Mucosa of rectum (tissue), 2 donors: ENCODE data around the gene RNF14.

Source experiments
- H3K27ac ChIP-seq, 2 donors: one replicate each; pipeline ENCODE4 v1.7.0; 2013; ENCODE audit warnings: inconsistent platforms in 2 of 2, low read depth in 2 of 2, low read length in 2 of 2
- H3K27me3 ChIP-seq, 2 donors: one replicate each; pipeline ENCODE4 v1.7.0; 2013; ENCODE audit warnings: low read length in 2 of 2; ENCODE audit not compliant: control insufficient read depth in 2 of 2, insufficient read depth in 2 of 2
- H3K36me3 ChIP-seq, 2 donors: one replicate each; pipeline ENCODE4 v1.7.0; 2013; ENCODE audit warnings: low read length in 2 of 2; ENCODE audit not compliant: control insufficient read depth in 2 of 2, insufficient read depth in 2 of 2
- H3K4me1 ChIP-seq, 2 donors: one replicate each; pipeline ENCODE4 v1.7.0; 2013; ENCODE audit warnings: low read length in 2 of 2, mild to moderate bottlenecking in 1 of 2; ENCODE audit not compliant: control insufficient read depth in 2 of 2, insufficient read depth in 2 of 2
- H3K4me3 ChIP-seq, 2 donors: one replicate each; pipeline ENCODE4 v1.7.0; 2013; ENCODE audit warnings: low read length in 2 of 2
- H3K9ac ChIP-seq, 2 donors: one replicate each; pipeline ENCODE4 v1.7.0; 2013; ENCODE audit warnings: low read length in 2 of 2, low read depth in 1 of 2, mild to moderate bottlenecking in 1 of 2
- H3K9me3 ChIP-seq, 2 donors: one replicate each; pipeline ENCODE4 v1.7.0; 2013; ENCODE audit warnings: low read length in 2 of 2; ENCODE audit not compliant: control insufficient read depth in 2 of 2
- donor health status: healthy.
- donor health status: Normal muscosa, but diverticular disease.

The RNF14 gene

DNA sequence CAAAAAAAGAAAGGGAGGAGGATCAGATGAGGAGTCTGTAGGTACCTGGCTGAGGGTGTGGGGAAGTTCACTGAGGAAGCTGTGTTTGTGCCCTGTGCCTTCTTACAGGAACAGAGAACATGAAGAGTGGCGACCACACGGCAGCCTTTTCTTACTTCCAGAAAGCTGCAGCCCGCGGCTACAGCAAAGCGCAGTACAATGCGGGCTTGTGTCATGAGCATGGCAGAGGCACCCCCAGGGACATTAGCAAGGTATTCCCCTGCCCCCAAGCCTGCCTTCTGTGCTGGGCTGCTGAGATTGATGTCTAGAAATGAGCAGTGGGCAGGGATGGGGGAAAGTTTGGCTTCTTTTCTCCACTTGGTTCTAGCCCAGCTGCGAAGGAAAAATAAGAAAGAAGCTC, 35.8 kb upstream of the RNF14 start:
- Histone ChIP-seq H3K4me3 (no peak overlapping the region), H3K27ac (no peak overlapping the region), H3K4me1 (no peaks in the 10 kb centered on the region), H3K9me3 (no peaks in the 10 kb centered on the region), H3K9ac (no peak overlapping the region), H3K27me3 (no peaks in the 10 kb centered on the region), H3K36me3 (peaks cover 76 to 85% of the 10 kb centered on the region in 2 donors)

DNA sequence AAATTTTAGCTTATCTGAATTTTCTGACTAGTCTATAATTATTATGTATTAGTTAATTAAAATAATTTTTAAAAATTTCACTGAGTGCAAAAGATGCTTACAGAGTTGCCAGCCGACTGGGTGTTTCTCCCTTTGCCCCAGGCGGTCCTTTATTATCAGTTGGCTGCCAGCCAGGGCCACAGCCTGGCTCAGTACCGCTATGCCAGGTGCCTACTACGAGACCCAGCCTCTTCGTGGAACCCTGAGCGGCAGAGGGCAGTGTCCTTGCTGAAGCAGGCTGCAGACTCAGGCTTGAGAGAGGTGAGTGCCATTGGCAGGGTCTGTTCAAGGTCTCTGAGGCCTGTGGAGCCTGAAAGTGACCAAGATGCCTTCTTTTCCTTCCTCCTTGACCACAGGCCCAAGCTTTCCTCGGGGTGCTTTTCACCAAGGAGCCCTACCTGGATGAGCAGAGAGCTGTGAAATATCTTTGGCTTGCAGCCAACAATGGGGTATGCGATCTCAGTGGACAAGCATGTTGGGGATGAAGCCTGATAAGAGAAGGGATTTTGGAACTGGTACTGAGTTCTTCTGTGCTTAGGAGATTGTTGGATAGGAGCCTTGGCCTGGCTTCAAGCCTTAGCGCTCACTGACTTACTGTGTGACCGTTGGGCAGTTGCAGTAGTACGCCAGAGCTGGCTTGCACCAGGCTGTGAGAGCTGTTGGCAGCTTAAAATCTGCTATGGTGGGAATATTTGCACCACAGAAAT, 34.6 kb upstream of the RNF14 start:
- Histone ChIP-seq H3K9ac (no peak overlapping the region), H3K27ac (no peak overlapping the region), H3K27me3 (no peaks in the 10 kb centered on the region), H3K36me3 (peaks cover 78 to 83% of the 10 kb centered on the region in 2 donors), H3K4me1 (no peaks in the 10 kb centered on the region), H3K4me3 (no peak overlapping the region), H3K9me3 (no peaks in the 10 kb centered on the region)

DNA sequence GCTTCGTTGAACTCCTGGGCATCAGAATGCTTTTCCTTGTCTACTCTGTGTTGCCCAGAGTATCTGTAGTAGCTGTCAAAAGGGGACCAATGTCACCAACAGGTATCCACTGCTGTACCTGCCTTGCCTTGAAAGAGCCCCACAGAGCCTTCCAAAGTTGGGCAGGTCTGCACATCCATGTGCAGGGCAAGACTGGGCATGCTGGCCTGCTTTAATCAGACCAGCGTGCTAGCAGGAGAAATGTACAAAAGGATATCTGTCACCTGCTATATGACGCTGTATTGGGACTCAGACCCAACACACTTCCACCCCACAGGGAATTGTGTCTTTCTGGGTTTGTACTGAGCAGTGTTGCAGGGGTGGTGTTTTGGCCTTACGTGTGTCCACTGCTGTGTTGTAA, 33.4 kb upstream of the RNF14 start:
- peaks cover 0 to 4% of the 10 kb centered on the region in 2 donors for H3K4me1 ChIP-seq
- H3K4me3 ChIP-seq = no peak overlapping the region
- no peak overlapping the region for H3K9ac ChIP-seq
- H3K36me3 ChIP-seq = peaks cover 77% of the 10 kb centered on the region in 2 donors
- H3K27me3 ChIP-seq = no peaks in the 10 kb centered on the region
- H3K27ac ChIP-seq = no peak overlapping the region
- H3K9me3 ChIP-seq = no peaks in the 10 kb centered on the region

DNA sequence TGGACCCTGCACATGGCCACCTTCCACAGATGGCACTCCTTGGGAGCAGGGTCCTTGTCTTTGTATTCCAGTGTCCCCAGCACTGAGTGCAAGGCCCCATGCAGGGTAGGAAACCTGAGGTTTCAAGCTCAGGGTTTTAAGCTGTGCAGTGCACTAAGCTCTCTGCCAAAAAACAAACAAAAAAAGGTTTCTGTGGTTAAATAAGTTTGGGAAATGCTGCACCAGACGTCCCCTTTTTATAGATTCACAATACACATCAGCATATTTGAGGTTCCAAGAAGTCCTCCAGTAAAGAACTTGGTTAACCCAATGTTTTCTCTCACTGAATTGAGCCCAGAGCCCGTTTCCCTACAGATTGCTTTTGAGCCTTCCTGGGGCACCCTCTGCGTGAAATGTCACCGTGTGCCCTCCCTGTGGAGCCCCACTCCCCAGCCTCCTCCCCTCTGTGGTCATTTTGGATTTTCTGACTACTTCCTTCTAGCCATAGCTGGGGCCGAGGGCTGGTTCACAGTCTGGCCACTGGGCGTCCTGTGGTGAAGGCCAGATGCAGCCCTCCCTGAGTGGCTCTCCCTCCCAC, 28.1 kb upstream of the RNF14 start:
- Histone ChIP-seq H3K27ac (peak overlapping the region in 1 of 2 donors; percentile 21), H3K9ac (no peak overlapping the region), H3K9me3 (no peaks in the 10 kb centered on the region), H3K36me3 (peaks cover 31 to 38% of the 10 kb centered on the region in 2 donors), H3K4me1 (peaks cover 4 to 9% of the 10 kb centered on the region in 2 donors), H3K27me3 (no peaks in the 10 kb centered on the region), H3K4me3 (no peak overlapping the region)

DNA sequence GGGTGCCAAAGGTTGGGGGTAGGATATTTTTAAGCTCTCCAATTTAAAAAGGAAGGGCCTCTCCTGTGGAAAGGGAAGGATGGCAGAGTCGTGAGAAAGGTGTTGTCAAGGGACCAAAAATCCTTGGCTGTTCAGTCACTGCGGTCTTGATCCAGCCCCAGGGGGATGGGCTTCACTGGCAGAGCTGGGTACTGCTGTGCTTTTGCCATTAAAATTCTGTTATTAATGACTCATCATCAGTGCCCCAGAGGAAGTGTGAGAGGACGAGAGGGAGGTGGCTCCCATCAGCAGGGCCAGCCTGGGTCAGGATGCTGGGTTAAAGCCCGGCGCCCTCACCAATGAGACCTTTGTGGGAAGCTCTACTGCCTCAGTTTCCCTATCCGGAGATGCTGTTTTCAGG, 27.6 kb upstream of the RNF14 start:
- Histone ChIP-seq H3K36me3 (peaks cover 27 to 33% of the 10 kb centered on the region in 2 donors), H3K4me1 (peaks cover 4 to 9% of the 10 kb centered on the region in 2 donors), H3K27ac (peak overlapping the region in 1 of 2 donors; percentile 21), H3K4me3 (no peak overlapping the region), H3K9me3 (no peaks in the 10 kb centered on the region), H3K27me3 (no peaks in the 10 kb centered on the region), H3K9ac (no peak overlapping the region)

DNA sequence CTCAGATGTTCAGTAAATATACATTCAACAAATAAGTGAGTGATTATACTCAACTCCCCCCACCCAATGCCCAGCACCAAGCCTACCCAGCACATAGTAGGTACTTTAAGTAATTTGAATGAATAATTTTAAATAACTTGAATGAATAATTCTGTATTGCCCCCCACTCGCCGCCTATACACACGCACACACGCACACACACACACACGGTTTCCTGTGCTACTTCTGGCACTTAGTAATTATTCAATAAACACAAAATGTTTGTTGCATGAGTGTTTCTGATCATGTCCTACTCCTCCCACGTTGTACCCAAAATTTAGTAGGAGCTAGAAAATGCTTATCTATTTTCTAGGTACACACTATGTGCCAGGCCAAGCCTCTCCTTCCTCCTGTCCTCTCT, 27.1 kb upstream of the RNF14 start:
- Histone ChIP-seq H3K4me3 (no peak overlapping the region), H3K36me3 (peaks cover 23 to 29% of the 10 kb centered on the region in 2 donors), H3K9me3 (no peaks in the 10 kb centered on the region), H3K4me1 (peaks cover 4 to 9% of the 10 kb centered on the region in 2 donors), H3K27me3 (no peaks in the 10 kb centered on the region), H3K9ac (no peak overlapping the region), H3K27ac (no peak overlapping the region)

DNA sequence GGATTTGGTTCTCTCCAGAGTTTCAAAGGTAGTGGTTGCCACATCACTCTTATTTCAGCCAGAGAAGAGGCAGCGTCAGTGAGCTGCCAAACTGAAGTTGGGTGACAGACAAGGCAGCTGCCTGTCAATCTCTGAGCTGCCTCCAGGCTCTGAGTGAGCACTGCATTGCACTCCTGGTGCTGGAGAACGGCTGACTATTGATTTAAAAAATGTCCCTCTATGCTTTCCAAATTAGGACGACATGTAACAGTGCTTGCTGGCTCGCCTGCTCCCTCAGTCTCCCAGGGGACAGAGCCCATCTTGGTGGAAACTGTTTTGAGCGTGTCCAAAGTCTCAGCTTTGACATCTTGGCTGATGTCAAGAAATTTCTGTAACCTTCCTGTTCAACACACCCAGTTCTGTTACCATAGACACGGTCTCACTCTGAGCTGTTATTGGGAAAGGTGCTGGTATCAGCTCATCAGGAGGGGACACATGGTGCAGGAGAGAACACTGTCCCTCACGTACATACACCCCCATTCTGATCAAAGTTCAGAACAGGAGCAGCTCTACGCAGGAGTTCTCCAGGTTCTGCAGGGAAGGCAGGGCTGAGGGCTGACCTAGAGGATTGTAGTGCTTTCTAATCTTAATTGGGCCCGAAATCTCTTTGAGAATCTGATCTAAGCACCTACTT, 26.6 kb upstream of the RNF14 start:
- H3K27ac ChIP-seq = no peak overlapping the region
- H3K4me3 ChIP-seq = no peak overlapping the region
- H3K4me1 ChIP-seq = peaks cover 4 to 9% of the 10 kb centered on the region in 2 donors
- no peak overlapping the region for H3K9ac ChIP-seq
- no peaks in the 10 kb centered on the region for H3K27me3 ChIP-seq
- peaks cover 18 to 24% of the 10 kb centered on the region in 2 donors for H3K36me3 ChIP-seq
- H3K9me3 ChIP-seq = no peaks in the 10 kb centered on the region

DNA sequence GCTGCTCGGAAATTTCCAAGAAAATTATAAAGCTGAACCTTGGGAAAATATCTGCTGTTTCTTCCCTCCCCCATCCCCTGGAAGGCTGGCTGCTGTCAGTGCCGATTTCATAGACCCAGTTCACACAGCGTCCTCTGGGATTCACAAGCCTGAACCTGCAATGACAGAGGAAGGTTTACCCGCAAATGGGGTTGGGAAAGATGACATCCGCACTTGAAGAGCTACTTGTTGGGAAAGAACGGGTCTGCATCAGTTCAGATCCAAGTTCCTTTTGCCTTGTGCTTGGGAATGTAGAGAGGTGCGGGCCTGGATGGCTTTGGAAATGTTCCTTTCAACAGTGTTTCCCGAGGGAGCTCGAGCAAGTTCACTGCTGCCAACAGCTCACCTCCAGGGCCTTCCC, 24.8 kb upstream of the RNF14 start:
- H3K4me1 ChIP-seq = peaks cover 7 to 9% of the 10 kb centered on the region in 2 donors
- H3K4me3 ChIP-seq = no peak overlapping the region
- H3K27me3 ChIP-seq = no peaks in the 10 kb centered on the region
- H3K9ac ChIP-seq = no peak overlapping the region
- H3K27ac ChIP-seq = no peak overlapping the region
- peaks cover 7 to 13% of the 10 kb centered on the region in 2 donors for H3K36me3 ChIP-seq
- no peaks in the 10 kb centered on the region for H3K9me3 ChIP-seq

DNA sequence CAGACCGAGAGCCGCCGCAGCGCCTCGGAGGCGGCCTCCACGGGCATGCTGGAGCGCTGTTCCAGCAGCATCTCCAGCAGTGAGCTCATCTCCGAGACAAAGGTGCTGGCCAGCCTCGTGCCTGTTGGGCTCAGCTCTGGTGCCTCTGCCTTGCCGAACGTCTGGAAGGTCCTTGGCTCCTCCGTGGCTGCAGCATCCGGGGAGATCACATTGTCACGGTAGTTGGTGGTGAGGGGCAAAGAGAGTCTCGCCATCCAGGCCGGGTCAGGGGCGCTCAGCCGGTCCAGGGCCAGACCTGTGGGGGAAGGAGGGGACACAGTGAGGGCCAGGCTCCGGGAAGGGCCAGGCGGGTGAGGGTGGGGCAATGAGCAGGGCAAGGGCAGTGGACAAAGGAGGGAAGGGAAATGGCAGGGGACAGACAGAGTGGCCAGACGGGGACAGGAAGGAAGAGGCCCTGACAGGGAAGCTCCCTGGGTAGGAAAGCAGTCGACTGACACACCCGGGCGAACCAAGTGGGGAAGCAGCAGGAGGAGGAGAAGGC, 23.3 kb upstream of the RNF14 start:
- Histone ChIP-seq H3K4me3 (no peak overlapping the region), H3K27me3 (no peaks in the 10 kb centered on the region), H3K27ac (no peak overlapping the region), H3K36me3 (no peaks in the 10 kb centered on the region), H3K9me3 (no peaks in the 10 kb centered on the region), H3K4me1 (peaks cover 4 to 7% of the 10 kb centered on the region in 2 donors), H3K9ac (no peak overlapping the region)

DNA sequence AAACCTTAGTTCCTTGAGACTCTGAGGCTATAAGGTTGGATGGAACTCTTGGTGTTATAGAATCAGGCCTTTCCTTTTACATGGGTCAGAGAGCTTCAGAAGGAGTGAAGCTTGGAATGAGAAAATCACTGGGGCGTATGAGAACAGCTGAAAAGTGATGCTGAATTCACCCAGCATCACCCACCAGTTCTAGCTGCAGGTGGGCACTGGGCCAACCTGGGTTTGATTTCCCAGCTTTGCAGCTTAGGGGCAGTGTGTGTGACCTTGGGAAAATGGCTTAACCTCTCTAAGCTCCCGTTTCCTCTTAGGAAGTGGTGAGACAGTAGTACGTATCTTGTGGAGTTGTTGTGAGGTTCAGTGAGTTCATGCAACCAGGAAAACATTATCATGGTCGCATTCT, 21.6 kb upstream of the RNF14 start:
- Histone ChIP-seq H3K27ac (no peak overlapping the region), H3K4me1 (peaks cover 0 to 3% of the 10 kb centered on the region in 2 donors)

More for the DNA sequence above, 21.6 kb upstream of the RNF14 start:
- Histone ChIP-seq H3K36me3 (no peaks in the 10 kb centered on the region), H3K4me3 (no peak overlapping the region), H3K9ac (no peak overlapping the region), H3K9me3 (no peaks in the 10 kb centered on the region), H3K27me3 (no peaks in the 10 kb centered on the region)
